HG02571 (cell line): ENCODE results near the gene LITAFD.
"Not testable (repeated sequence)": the region's sequence is repeated elsewhere in the genome, so short reads cannot be mapped to it uniquely, and the experiment has no call there.

Experiments
- ATAC-seq: cut with Tn5 transposase; IDR thresholded peaks from one replicate; pipeline ENCODE4 v1.9.1; 2021; ENCODE audit warnings: mild to moderate bottlenecking, moderate library complexity; ENCODE audit not compliant: unreplicated experiment

LITAFD gene

DNA sequence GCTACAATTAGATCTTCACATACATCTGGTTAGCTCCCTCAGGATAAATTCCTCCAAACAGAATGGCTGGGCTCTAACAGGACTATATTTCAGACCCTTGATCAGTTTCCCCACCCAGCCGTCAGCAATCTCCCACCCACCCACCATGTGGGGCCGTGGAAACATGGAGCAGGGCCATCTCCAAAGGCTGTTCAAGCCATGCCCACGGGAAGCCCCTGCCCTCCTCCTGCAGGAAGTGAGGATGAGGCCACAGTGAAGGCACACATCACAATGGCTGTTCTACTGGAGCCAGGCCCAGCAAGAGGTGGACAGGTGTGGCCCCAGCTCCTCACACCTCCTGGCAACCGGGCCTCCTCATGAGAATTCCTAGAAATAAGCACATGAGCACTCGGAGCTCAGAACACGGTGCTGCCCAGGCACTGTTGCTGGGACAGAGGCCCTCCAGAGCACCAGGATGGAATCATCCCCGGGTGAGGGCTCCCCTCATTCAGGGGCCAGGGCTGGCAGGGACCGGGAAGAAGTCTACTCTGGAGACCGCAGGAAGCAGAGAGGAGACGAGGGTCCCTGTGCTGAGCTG is at the start of gene LITAFD:
LITAFD (plus strand) TSS at position 311 of the 577 bp plus-strand sequence. CDS start 2,005 bp downstream, outside the sequence.
- ATAC-seq: no peak

DNA sequence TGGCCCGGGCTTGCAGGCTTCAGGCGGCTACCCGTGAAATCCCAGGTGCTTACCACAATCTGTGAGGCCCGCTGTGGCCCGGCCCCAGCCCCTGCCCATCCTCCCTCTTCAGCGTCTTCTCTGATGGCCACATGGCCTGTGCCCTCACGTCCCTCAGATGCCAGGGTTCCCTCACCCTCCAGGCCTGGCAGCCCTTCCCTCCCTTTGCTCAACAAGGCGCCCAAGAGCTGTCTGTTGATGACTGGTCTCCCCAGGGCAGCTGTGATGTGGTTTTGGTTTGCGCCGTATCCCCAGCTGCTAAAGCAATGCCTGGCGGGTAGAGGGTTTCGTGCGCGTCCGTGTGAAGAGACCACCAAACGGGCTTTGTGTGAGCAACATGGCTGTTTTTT is 49.4 kb upstream of the LITAFD start:
- ATAC-seq: no peak

DNA sequence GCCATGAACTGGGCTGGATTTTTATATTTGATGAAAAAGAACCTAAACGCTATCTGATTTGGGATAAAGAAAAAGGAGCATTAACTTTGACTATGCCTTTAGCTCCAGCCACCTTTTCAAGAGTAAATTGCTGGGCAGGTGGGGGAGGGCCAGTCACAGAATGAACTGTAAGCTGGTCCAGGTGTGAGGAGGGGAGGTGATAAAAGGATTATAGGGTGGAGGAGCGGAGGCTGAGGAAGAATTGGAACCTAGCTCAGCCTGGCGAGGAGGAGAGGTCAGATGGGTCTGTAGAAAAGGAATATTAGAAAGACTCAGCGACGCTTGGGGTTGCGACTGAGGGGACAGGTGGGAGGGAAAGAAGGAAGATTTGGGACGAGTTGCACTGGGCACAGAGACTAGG is 45.4 kb upstream of the LITAFD start:
- not testable (repeated sequence) for ATAC-seq

DNA sequence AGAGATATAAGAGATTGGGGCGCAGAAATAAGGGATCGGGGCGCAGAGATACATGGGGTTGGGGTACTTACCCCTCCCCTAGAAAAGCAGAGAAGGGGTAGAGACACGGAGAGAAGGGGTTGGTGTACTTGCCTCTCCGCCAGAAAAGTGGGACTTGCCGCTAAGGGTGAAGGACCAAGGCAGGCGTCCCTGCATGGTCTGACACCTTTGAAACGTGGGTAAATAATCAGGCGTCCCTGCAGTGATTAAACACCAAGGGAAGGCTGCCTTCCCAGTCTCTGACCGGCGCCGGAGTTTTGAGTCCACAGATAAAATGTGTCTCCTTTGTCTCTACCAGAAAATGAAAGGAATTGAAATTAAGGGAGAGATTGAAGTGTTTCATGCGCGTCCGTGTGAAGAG is 44.6 kb upstream of the LITAFD start:
- not testable (repeated sequence) for ATAC-seq

DNA sequence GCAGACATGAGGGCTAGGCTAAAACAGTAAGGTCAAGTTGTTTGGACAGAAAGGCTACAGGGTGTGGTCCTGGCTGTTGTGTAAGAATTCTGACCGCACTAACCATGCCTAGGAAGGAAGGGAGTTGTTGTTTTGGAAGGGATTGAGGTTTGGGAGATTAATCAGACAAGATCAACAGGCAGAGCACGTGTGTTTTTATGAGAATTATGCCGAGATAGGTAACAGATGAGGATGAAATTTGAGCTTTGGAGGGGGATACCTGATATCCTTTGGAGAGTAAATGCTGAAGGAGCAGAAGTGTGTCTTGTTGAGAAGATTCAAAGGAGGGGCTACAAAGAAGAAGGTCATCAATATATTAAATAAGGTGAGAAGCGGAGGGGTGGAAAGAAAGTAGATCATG is 40.1 kb upstream of the LITAFD start:
- not testable (repeated sequence) for ATAC-seq

DNA sequence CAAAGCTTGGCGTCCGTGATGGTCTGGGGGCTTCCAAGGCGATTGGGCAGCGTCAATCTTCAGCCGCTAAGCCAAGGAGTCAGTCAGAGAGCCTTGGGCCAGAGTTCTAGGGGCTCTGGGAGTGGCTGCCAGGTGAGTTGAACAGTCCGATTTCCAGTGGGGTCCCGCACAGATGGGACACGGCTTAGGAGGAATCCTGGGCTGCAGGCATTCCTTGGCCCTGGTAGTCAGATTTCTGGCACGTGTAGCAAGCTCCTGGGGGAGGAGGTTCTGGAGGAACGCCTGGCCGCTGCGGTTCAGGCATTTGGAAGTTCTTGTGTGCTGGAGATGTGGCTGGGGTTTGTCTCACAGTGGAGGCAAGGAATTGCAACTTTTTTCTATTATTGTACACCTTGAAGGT is 38.9 kb upstream of the LITAFD start:
- ATAC-seq: not testable (repeated sequence)

DNA sequence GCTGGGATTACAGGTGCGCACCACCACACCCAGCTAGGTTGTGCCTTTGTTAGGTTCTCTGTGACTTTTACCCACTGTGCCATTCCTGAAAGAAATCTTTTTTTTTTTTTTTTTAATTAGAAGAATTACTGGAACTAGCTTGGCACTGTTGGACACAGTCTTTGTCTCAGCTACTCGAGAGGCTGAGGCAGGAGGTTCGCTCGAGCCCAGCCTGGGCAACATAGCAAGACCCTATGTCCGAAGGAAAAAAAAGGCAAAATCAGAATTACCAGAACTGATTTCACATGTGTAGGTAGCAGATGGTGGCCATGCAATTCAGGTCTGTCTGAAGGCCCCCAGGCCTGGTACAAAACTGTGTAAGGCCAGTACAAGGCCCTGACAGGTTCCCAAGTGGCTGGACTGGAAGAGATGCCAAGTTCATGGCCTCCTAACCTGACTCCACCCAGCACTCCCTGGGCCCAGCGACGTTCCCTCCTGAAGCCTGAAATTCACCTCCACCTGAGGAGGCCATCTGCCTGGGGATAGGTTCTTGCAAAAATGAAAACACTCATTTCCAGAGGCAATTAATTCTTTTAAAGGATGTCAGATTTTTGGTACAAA is 36.4 kb upstream of the LITAFD start:
- ATAC-seq: no peak

DNA sequence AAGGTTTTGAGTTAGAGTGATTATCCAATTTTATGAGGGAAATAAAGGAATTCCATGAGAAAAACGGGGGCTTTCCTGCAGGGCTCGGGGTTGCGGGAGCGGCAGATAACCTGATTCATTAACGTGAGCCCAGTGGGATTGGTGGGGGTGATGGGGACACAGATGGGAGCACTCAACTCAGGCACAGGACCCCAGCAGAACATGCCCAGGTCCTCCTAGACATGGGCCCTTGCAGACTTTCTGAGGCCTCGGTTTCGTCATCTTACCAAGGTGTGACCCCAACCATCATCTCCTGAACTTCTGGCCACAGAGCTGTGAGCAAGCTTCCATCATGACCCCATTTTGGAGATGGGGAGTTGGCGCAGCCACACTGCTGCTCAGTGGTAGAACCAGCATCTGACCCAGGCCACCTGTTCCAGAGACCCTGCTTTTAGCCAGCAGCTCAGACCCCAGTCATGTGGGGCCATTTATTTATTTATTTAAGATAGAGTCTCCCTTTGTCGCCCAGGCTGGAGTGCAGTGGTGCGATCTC is 35.7 kb upstream of the LITAFD start:
- ATAC-seq: no peak

DNA sequence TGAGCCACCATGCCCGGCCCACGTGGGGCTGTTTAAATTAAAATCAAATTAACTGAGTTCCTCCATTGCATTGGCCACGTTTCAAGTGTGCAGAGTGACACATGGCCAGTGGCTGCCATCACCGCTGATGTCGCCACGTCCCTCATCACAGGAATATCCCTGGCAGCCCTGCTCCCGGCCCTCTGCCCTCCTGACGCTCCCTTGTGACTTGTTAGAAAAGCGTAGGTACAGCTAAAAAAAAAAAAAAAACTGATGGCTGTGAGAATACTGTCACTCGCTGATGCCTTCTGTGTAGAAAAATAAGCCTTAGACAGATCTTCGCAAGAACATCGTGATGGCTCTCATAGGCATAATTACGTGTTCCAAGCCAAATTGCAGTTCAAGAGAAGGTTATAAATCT is 35.0 kb upstream of the LITAFD start:
- no peak for ATAC-seq

DNA sequence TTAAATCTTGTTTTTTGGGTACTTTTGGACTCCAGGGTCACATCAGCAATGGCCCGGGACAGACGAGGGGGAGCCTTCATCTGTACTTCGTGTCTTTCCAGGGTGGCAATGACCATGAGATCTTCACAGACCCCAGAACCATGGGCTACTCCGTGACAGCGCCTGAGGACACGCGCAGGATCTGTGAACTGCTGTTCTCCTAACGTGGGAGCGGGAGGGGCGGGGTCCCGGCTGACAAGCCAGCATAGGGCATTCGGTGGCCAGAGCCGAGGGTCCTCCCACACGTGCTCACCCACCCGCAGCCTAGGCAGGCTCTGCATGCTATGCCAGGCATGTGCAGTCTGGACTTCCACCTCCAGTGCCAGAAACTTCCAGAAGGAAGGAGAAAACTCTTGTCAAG is 34.5 kb upstream of the LITAFD start:
- ATAC-seq: no peak

DNA sequence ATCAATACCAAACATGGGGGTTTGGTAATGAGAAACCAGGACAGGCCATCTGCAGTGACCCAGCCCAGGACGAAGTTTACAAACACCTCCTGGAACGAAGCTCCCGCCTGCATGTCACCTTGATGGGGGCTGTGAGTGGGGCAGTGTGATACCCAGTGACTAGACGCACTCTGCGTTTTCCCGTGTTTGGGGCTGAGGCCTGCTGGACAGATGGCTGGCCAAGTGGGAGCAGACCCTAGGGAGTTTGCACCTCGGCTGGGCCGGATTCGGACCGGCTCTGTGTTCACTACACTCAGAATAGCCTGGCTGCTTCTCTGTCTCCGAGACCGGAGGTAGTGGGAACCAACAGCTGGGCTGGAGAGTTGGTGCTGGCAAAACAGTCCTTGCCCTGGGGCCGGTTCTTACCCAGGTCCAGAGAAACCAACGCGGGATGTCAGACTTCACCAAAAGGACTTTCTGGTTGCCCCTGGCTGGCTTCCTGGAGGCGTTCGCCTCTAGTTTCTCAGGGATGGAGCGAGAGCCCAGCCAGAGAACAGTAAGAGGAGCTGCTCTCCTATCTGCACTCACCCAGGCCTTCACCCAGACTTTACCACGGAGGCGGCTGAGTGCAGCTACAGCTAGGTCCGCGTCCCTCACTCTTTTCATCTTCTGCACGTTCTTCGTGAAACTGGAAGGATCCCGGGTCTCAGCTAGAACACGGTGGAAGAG is 33.8 kb upstream of the LITAFD start:
- no peak for ATAC-seq

DNA sequence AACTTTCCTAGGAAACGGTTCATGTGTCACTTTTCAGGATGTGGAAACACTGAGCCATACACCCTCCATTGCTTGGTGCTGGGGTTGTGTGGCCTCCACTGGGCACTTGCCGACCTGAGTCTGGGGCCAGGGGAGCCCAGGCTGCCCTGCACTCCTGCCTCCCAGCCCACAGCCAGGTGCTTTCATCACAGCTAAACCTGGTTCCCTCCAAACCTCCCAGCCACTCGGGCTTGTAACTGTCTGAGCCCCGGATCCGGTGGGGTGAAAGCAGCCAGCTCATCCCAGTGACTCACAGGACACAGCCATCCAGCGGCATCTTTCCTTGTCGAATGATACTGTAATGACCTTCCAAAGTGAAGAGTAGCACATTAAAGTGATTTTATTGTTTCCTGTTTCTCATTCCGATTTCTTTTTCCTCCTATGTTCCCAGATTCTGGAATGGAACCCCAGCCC is 33.2 kb upstream of the LITAFD start:
- no peak for ATAC-seq

DNA sequence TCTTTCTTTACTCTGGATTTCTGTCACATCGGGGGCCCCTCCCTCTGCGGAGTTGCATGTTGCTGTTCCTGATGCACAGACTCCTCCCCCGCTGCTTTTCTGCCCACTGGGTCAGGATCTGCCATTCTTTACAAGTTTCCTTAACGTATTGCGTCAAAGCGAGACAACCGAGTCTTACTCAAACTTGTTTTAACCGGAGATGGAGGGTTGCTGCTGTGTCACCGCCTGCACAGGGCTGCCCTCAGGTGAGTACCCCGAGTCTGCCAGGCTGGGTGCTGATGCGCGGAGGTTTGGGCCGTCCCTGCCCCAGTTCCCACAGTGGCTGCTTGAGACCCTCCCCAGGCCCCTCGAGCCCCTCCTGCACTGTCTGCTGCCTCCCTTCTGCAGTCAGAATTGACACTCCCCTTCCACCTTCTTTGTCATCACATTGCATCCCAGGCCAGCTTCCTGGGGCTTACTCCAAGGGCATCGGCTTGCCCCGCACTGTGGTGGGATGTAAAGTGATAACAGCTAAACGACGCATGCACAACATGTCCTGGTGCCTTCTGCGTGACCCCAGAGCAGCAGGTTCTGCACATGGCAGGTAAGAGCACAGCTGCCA is 32.6 kb upstream of the LITAFD start:
- ATAC-seq: no peak

DNA sequence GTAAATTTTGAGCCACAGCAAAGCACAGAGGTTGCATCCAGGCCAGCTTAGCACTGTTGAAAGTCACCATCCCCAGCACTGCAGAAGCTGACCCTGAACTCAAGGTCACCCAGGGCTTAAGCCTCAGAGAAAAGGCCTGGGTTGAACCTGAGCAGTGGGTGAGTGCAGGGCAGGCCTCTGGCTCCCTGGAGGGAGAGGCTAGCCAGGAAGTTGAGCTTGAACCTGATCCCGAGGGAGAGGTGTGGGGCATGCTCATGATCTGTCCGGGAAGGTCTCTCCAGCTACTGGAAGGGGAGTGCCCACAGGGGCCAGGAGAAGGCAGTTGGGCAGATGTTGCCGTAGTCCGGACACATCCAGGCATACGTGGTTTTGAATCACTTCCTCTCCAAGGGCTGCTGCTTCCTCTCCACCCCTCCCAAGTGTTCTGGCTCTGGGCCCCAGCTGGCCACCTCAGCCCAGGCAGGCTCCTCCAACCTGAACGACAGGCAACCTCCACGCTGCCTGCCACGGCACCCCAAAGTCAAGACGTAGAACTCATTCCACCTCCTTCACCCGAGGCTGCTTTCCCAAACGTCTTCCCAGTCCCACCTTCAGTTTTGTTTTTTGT is 31.8 kb upstream of the LITAFD start:
- ATAC-seq: no peak

DNA sequence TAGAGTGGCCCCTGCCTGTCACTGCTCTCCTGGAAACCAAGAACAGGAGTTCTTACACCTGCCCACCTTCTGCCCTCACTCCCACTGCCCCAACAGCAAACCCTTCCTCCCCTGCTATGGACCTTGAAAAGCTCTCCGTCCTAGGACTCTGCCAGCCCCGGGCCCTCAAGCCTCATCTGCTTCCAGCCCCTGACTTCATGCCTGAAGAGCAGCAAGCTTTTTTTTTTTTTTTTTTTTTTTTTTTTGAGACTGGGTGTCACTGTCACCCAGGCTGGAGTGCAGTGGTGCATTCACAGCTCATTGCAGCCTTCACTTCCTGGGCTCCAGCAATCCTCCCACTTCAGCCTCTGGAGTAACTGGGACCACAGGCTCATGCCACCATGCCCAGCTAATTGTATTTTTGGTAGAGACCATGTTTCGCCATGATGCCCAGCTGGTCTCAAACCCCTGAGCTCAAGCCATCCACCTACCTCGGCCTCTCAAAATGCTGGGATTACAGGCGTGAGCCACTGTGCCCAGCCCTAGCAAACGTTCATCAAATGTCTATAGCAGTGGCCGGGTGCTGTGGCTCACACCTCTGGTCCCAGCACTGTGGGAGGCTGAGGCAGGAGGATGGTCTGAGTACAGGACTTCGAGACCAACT is 30.3 kb upstream of the LITAFD start:
- ATAC-seq: no peak

DNA sequence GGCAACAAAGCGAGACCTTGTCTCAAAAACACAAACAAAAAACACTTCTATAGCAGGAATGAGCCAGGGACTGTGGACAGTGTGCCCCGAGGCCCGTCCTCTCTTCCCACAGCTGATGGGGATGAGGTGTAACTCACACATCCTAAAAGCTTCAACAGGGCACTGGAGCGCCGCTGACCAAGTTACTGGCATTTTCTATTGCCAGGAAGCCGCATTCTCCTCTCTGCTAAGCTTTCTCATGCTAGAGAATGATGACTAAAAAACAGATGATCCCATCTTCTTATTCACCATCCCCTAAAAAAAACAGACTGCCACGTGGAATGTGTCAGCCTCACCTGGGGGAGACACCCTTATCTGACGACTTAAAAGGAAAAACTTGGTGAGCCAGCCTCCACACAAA is 29.6 kb upstream of the LITAFD start:
- ATAC-seq: no peak

DNA sequence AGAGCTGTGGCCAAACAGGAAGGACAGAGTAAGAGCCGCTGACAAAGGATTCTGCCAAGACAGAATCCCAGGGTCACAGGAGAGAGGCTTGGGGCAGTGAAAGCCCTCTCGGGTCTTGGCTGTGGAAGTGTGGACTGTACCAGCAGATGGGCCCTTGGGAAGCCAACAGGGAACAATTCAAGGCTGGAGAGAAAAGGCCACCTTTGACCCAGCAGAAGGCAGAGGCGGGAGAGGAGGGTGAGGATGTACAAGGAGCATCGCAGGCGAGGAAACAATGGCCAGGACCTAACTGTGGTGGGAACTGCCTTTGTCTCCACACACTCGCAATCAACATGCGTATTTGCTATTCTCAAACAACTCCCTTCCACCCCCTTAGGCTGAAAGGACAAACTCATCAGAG is 29.0 kb upstream of the LITAFD start:
- no peak for ATAC-seq

DNA sequence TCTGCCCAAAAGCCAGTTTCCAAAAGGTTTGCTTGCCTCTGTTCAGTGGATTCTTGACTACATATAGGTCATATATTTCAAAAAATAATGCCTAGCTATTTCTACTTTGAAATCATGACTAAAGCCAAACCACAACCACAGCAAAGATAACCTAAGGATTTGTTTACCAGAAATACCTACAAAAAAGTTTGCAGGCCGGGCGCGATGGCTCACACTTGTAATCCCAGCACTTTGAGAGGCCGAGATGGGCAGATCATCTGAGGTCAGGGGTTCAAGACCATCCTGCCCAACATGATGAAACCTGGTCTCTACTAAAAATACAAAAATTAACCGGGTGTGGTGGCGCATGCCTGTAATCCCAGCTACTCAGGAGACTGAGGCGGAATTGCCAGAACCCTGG is 28.5 kb upstream of the LITAFD start:
- ATAC-seq: no peak

DNA sequence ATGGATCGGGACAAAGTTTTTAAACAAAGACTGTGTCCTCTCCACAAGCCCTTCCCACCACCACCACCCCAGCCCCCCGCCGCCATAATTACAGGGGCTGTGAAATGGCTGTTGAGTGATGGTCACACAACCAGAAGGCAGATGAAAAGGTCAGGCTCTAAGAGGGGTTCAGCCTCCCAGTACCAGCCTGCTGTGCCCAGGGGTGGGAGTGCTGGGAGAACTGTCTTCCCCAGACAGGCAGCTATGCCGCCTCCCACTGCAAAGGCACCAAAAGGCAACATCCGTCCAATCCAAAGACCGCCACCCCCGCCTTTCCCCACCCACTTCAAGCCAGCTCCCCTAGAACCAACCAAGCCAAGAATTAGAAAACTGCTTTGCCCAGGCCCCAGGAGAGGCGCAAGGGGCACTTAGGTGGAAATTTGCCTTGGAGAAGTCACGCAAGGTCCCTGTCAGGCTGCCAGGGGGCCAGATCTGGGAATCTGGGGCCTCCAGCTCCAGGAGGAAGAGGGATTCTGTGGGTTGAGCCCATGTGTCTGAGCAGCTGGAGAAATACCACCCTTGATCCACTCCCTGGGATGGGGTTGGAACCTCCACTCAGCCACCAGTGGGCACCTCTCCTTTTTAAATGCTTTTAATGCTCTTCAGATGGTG is 27.7 kb upstream of the LITAFD start:
- no peak for ATAC-seq

DNA sequence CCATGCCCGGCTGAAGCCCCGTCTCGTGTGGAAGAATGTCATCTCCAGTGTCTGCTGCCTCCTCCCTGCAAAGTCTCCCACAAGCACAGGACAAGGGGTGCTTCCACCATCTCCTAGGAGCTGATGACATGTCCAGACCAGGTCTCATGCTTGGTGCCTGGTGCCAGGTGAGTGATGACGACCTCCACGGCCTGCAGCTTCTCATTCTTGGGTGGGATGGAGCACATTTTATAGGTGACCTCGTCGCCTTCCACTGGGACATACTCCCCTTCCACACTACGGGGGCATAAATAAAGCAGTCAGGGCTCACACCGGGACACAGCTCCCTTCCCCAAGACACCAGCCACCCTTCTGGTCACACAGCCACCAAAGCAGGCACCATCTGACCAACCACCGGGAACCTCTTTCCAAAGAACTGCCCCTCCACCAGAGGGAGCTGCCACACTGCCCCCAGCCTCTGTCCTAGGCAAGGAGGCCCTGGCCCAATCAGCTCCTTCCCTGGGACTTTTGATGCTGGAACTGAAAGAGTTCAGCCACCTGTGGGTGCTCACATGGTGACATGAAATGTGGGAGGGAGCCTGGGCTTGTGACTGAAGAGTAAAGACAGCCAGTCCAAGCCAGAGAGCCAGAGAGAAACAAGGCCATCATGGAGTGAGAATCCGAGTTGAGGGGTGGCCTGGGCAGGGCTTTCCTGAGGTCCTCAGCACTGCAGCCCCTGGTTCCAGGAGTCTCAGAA is 26.9 kb upstream of the LITAFD start:
- ATAC-seq: no peak
